Neutrophil (primary cell): Measurements from ENCODE around the gene RASGEF1B.
A peak's percentile ranks its signal among the peaks of the same experiment; 100 is the strongest.

Experiments
- H3K27ac ChIP-seq: fragments of 200-600 bp; sonication (generic); 2 replicates; pipeline ENCODE4 v1.5.1; 2016; ENCODE audit warnings: mild to moderate bottlenecking, moderate library complexity
- H3K27me3 ChIP-seq: fragments of 200-600 bp; sonication (generic); 2 replicates; pipeline ENCODE4 v1.6.0; 2016; ENCODE audit warnings: mild to moderate bottlenecking
- H3K36me3 ChIP-seq: fragments of 200-600 bp; sonication (generic); 2 replicates; pipeline ENCODE4 v1.5.1; 2017
- H3K4me1 ChIP-seq, 2 experiments: fragments of 200-600 bp in 1 of 2; sonication (generic) in 1 of 2; 1 replicate in 1 of 2; 2 replicates in 1 of 2; pipeline versions ENCODE4 v1.5.1 to v1.6.1; 2013 to 2016; ENCODE audit warnings: low read depth in 1 of 2, low read length in 1 of 2, mild to moderate bottlenecking in 1 of 2, moderate library complexity in 1 of 2; ENCODE audit not compliant: control insufficient read depth in 1 of 2, insufficient read depth in 1 of 2
- H3K4me3 ChIP-seq, 2 experiments: fragments of 200-600 bp in 1 of 2; sonication (generic) in 1 of 2; 1 replicate in 1 of 2; 2 replicates in 1 of 2; pipeline ENCODE4 v1.5.1; 2013 to 2016; ENCODE audit warnings: low read depth in 1 of 2, low read length in 1 of 2, mild to moderate bottlenecking in 1 of 2, moderate library complexity in 1 of 2
- H3K9me3 ChIP-seq: fragments of 200-600 bp; sonication (generic); 2 replicates; pipeline ENCODE4 v1.5.1; 2016
- CTCF ChIP-seq: fragments of 200-600 bp; sonication (generic); IDR thresholded peaks from 2 replicates; pipeline ENCODE4 v1.5.1; 2016; ENCODE audit warnings: antibody characterized with exemption

RASGEF1B gene

GRCh38 chr4:81472281-81473182, 825 bp upstream of the RASGEF1B start:
- peaks cover 85% of the 10 kb centered on the region for H3K27me3 ChIP-seq
- peaks cover 21 to 22% of the 10 kb centered on the region in 2 experiments for H3K4me1 ChIP-seq
- H3K4me3 ChIP-seq: peak overlapping the region; percentile 60 to 74
- H3K9me3 ChIP-seq: no peaks in the 10 kb centered on the region
- H3K27ac ChIP-seq: peak overlapping the region; percentile 7
- no peaks in the 10 kb centered on the region for H3K36me3 ChIP-seq
- TF ChIP-seq CTCF: no peak

- no peak for TF ChIP-seq CTCF
- Histone ChIP-seq H3K4me3 (peak overlapping the region; percentile 60 to 74), H3K27ac (no peak overlapping the region), H3K36me3 (no peaks in the 10 kb centered on the region), H3K27me3 (peaks cover 84% of the 10 kb centered on the region), H3K4me1 (peaks cover 21 to 22% of the 10 kb centered on the region in 2 experiments), H3K9me3 (no peaks in the 10 kb centered on the region)
These were observed 464 bp downstream of the RASGEF1B start for GRCh38 chr4:81471298-81471587.

- no peak for TF ChIP-seq CTCF
- H3K4me3 ChIP-seq: peak overlapping the region; percentile 60 to 74
- no peak overlapping the region for H3K27ac ChIP-seq
- peaks cover 79% of the 10 kb centered on the region for H3K27me3 ChIP-seq
- H3K4me1 ChIP-seq: peaks cover 21 to 22% of the 10 kb centered on the region in 2 experiments
- no peaks in the 10 kb centered on the region for H3K36me3 ChIP-seq
- H3K9me3 ChIP-seq: no peaks in the 10 kb centered on the region
These were observed 1.0 kb downstream of the RASGEF1B start for GRCh38 chr4:81470456-81471297.

- no peaks in the 10 kb centered on the region for H3K36me3 ChIP-seq
- peaks cover 72% of the 10 kb centered on the region for H3K27me3 ChIP-seq
- peaks cover 21 to 22% of the 10 kb centered on the region in 2 experiments for H3K4me1 ChIP-seq
- H3K4me3 ChIP-seq: no peak overlapping the region
- no peak for TF ChIP-seq CTCF
- H3K27ac ChIP-seq: no peak overlapping the region
- no peaks in the 10 kb centered on the region for H3K9me3 ChIP-seq
These were observed 1.8 kb downstream of the RASGEF1B start for GRCh38 chr4:81469781-81470455.

- no peak overlapping the region for H3K4me3 ChIP-seq
- H3K27ac ChIP-seq: no peak overlapping the region
- no peak for TF ChIP-seq CTCF
- H3K9me3 ChIP-seq: no peaks in the 10 kb centered on the region
- no peaks in the 10 kb centered on the region for H3K36me3 ChIP-seq
- peaks cover 60% of the 10 kb centered on the region for H3K27me3 ChIP-seq
- peaks cover 21 to 22% of the 10 kb centered on the region in 2 experiments for H3K4me1 ChIP-seq
These were observed 3.0 kb downstream of the RASGEF1B start for GRCh38 chr4:81468678-81469077.
